Panc1 (cell line): ENCODE measurements around the gene TIMP3. TPM values are rescaled to one million over a fixed set of nuclear protein-coding genes. Genes with fewer than 3 reads are reported as not detected.

Source experiments
- ATAC-seq: fragments of 200-7000 bp; cut with Tn5 transposase; 2 replicates; pipeline ENCODE4 v1.9.1; 2020; ENCODE audit warnings: mild to moderate bottlenecking, moderate library complexity
- BruUV-seq: library from RNA; stranded (reverse); fragments of 400-500 nt; replicated peaks from 2 replicates; lab custom pipeline; 2021; lab: Mats Ljungman, UMichigan
- CTCF ChIA-PET: fragments of 300-600 bp; sonication (Branson Sonifier 250); formaldehyde crosslinking; loops from one replicate; lab custom pipeline; 2022; ENCODE audit warnings: antibody characterized with exemption; lab: Charles Lee
- POLR2A ChIA-PET: fragments of 300-600 bp; sonication (Branson Sonifier 250); formaldehyde crosslinking; loops from one replicate; lab custom pipeline; 2022; ENCODE audit warnings: antibody characterized with exemption; lab: Charles Lee
- DNase-seq: peaks from one replicate; pipeline ENCODE4 v3.0.0-alpha.2; 2010; ENCODE audit warnings: low read depth, low spot score
- H3K27ac ChIP-seq: 2 replicates; pipeline ENCODE4 v1.5.1; 2011; ENCODE audit warnings: mild to moderate bottlenecking, low read length, inconsistent platforms
- H3K27me3 ChIP-seq: fragments of 200-500 bp; sonication (Bioruptor generic); 2 replicates; pipeline ENCODE4 v1.6.0; 2014; ENCODE audit warnings: low read length, inconsistent platforms; ENCODE audit not compliant: control insufficient read depth, insufficient read depth
- H3K36me3 ChIP-seq: fragments of 200-500 bp; sonication (Bioruptor generic); 2 replicates; pipeline ENCODE4 v1.5.1; 2014; ENCODE audit warnings: inconsistent platforms, mild to moderate bottlenecking, low read length, moderate library complexity; ENCODE audit not compliant: control insufficient read depth, insufficient read depth
- H3K4me1 ChIP-seq: 2 replicates; pipeline ENCODE4 v1.5.1; 2011; ENCODE audit warnings: inconsistent platforms, mild to moderate bottlenecking, low read length, moderate library complexity; ENCODE audit not compliant: control insufficient read depth, insufficient read depth
- H3K4me3 ChIP-seq, 2 experiments: 2 replicates each; pipeline ENCODE4 v1.5.1; 2011 to 2012; ENCODE audit warnings: low read depth in 2 of 2, low read length in 2 of 2, mild to moderate bottlenecking in 2 of 2, inconsistent platforms in 1 of 2, moderate library complexity in 1 of 2
- H3K9me3 ChIP-seq: fragments of 200-500 bp; sonication (Bioruptor generic); 2 replicates; pipeline ENCODE4 v1.5.1; 2014; ENCODE audit warnings: low read depth, mild to moderate bottlenecking, inconsistent platforms, low read length, moderate library complexity; ENCODE audit not compliant: control insufficient read depth, insufficient read depth
- CTCF ChIP-seq: fragments of 450-650 bp; IDR thresholded peaks from 2 replicates; pipeline ENCODE4 v1.5.1; 2017; ENCODE audit warnings: mild to moderate bottlenecking
- POLR2AphosphoS5 ChIP-seq: IDR thresholded peaks from 2 replicates; pipeline ENCODE4 v1.6.1; 2012; ENCODE audit warnings: mild to moderate bottlenecking, low read depth, low read length, moderate library complexity
- REST ChIP-seq, 2 experiments: IDR thresholded peaks; 2 replicates each; pipeline ENCODE4 v1.6.1; 2011 to 2012; ENCODE audit warnings: low read depth in 2 of 2, control low read depth in 1 of 2, low read length in 1 of 2, mild to moderate bottlenecking in 1 of 2, moderate library complexity in 1 of 2; ENCODE audit not compliant: insufficient read depth in 1 of 2
- SIN3A ChIP-seq: IDR thresholded peaks from 2 replicates; pipeline ENCODE4 v1.6.1; 2012; ENCODE audit warnings: low read depth, mild to moderate bottlenecking, low read length, moderate library complexity, borderline replicate concordance; ENCODE audit not compliant: insufficient read depth
- TCF7L2 ChIP-seq: IDR thresholded peaks from 2 replicates; pipeline ENCODE4 v1.6.1; 2011; ENCODE audit warnings: mild to moderate bottlenecking, low read depth, low read length, inconsistent platforms
- in situ Hi-C: cut with HindIII; loops from 2 replicates; pipeline ENCODE4 v1.10.0; 2016; ENCODE audit warnings: low sequenced_read_pairs, low pct_unique_long_range_greater_than_20kb
- intact Hi-C: fragments of 100-400 bp; cut with micrococcal nuclease; formaldehyde crosslinking; loops from one replicate; pipeline ENCODE4 v1.10.0; 2022; ENCODE audit not compliant: unreplicated experiment
- total RNA-seq: library from RNA; stranded (reverse); gene quantifications from one replicate; pipeline ENCODE4 v1.2.1, GENCODE V29; 2021; ENCODE audit not compliant: unreplicated experiment

The TIMP3 gene
- total RNA-seq, 1 experiment from 2014 or later = 0.67 TPM

GRCh38 chr22:32805361-32805881 lies 3.9 kb downstream of the TIMP3 start:
- in situ Hi-C loops = no loop called here
- Histone ChIP-seq H3K36me3 (no peaks in the 10 kb centered on the region), H3K4me3 (no peak overlapping the region), H3K27ac (no peak overlapping the region), H3K9me3 (no peaks in the 10 kb centered on the region), H3K4me1 (no peaks in the 10 kb centered on the region), H3K27me3 (peaks cover 2% of the 10 kb centered on the region; the same call in 1 of the 2 replicates)
- ChIA-PET POLR2A (no interaction called here), CTCF (interaction anchor here (0.7 kb wide), 1 partner anchor 22 kb away, joined by 16 read pairs; no protein-coding TSS in a partner anchor)
- BruUV-seq = no TSS peak
- ATAC-seq (no peak), DNase-seq (no peak)
- TF ChIP-seq CTCF = no peak
- no peak for TF ChIP-seq TCF7L2
- TF ChIP-seq SIN3A = no peak
- no peak for TF ChIP-seq POLR2AphosphoS5
- no peak for TF ChIP-seq REST (IDR thresholded peaks at IDR 0.05; ENCODE audit: insufficient read depth in 1 of 2, low read depth in 2 of 2, low read length in 1 of 2)
- intact Hi-C loops = no loop called here

- ATAC-seq (no peak), DNase-seq (no peak)
- Histone ChIP-seq H3K9me3 (no peaks in the 10 kb centered on the region), H3K4me1 (no peaks in the 10 kb centered on the region), H3K36me3 (no peaks in the 10 kb centered on the region), H3K27ac (no peak overlapping the region), H3K27me3 (peaks cover 2% of the 10 kb centered on the region; the same call in 1 of the 2 replicates), H3K4me3 (no peak overlapping the region)
- no TSS peak for BruUV-seq
- intact Hi-C loops = no loop called here
- in situ Hi-C loops = no loop called here
- CTCF ChIA-PET = no interaction called here
- POLR2A ChIA-PET = no interaction called here
- TF ChIP-seq POLR2AphosphoS5 (no peak), REST (IDR thresholded peaks at IDR 0.05; ENCODE audit: insufficient read depth in 1 of 2, low read depth in 2 of 2, low read length in 1 of 2) (no peak), TCF7L2 (no peak), SIN3A (no peak), CTCF (no peak)
These were observed 4.8 kb downstream of the TIMP3 start for GRCh38 chr22:32806296-32806695.
